ENCODE data around the gene SIT1.

- TF ChIP-seq CTCF (IDR thresholded peaks at IDR 0.05 in 8 of 11, conservative IDR thresholded peaks at IDR 0.05 in 3 of 11) = no peak
- TF ChIP-seq POLR2A (IDR thresholded peaks at IDR 0.05) = no peak
These were observed 33.2 kb downstream of the SIT1 start for GRCh38 chr9:35617548-35617947.

Data from spleen (tissue), 7 donors.